ENCODE measurements around the gene TNFSF11. TPM values are rescaled to one million over a fixed set of nuclear protein-coding genes. Genes with fewer than 3 reads are reported as not detected.

TNFSF11 gene
- total RNA-seq, 2 experiments from 2014 or later, result 0.32 to 0.94 TPM

- H3K27me3 Mint-ChIP-seq (ENCODE audit: low read depth), result peaks cover 17% of the 10 kb centered on the region
- no peak for DNase-seq
- CTCF ChIA-PET, result interaction anchor here (0.6 to 2.0 kb wide), 3 partner anchors 12 to 78 kb away, joined by 3 to 6 read pairs (median 4); no protein-coding TSS in a partner anchor
Observed at GRCh38 chr13:42623916-42624315, 50.0 kb downstream of the TNFSF11 start.

GRCh38 chr13:42625611-42626010, 51.7 kb downstream of the TNFSF11 start:
- CTCF ChIA-PET, result no interaction called here
- H3K4me3 Mint-ChIP-seq, result no peak overlapping the region
- no peaks in the 10 kb centered on the region for H3K9me3 Mint-ChIP-seq (ENCODE audit: insufficient read depth)

More at GRCh38 chr13:42623916-42624315, 50.0 kb downstream of the TNFSF11 start:
- ATAC-seq, result no peak
- no peak overlapping the region for H3K27ac Mint-ChIP-seq
- H3K36me3 Mint-ChIP-seq (ENCODE audit: low read depth), result no peaks in the 10 kb centered on the region
- no peaks in the 10 kb centered on the region for H3K4me1 Mint-ChIP-seq (ENCODE audit: low read depth)
- no peak overlapping the region for H3K4me3 Mint-ChIP-seq
- no peaks in the 10 kb centered on the region for H3K9me3 Mint-ChIP-seq (ENCODE audit: insufficient read depth)
- POLR2A ChIA-PET, result no interaction called here

GRCh38 chr13:42626176-42626860, 52.4 kb downstream of the TNFSF11 start:
- CTCF ChIA-PET, result no interaction called here
- DNase-seq, result no peak
- Mint-ChIP-seq H3K4me3 (no peak overlapping the region), H3K27me3 (ENCODE audit: low read depth) (peaks cover 12% of the 10 kb centered on the region), H3K9me3 (ENCODE audit: insufficient read depth) (no peaks in the 10 kb centered on the region), H3K27ac (no peak overlapping the region), H3K4me1 (ENCODE audit: low read depth) (no peaks in the 10 kb centered on the region), H3K36me3 (ENCODE audit: low read depth) (no peaks in the 10 kb centered on the region)
- ATAC-seq, result no peak
- POLR2A ChIA-PET, result no interaction called here

More at GRCh38 chr13:42625611-42626010, 51.7 kb downstream of the TNFSF11 start:
- Mint-ChIP-seq H3K36me3 (ENCODE audit: low read depth) (no peaks in the 10 kb centered on the region), H3K4me1 (ENCODE audit: low read depth) (no peaks in the 10 kb centered on the region), H3K27me3 (ENCODE audit: low read depth) (peaks cover 14% of the 10 kb centered on the region), H3K27ac (no peak overlapping the region)
- ATAC-seq, result no peak
- no peak for DNase-seq
- POLR2A ChIA-PET, result no interaction called here

- no peak overlapping the region for H3K27ac Mint-ChIP-seq
- DNase-seq, result no peak
- no peak overlapping the region for H3K4me3 Mint-ChIP-seq
- no peaks in the 10 kb centered on the region for H3K4me1 Mint-ChIP-seq (ENCODE audit: low read depth)
- CTCF ChIA-PET, result interaction anchor here (1.0 kb wide), 1 partner anchor 35 kb away, joined by 3 read pairs; no protein-coding TSS in a partner anchor
- ATAC-seq, result no peak
- no peaks in the 10 kb centered on the region for H3K36me3 Mint-ChIP-seq (ENCODE audit: low read depth)
- no peaks in the 10 kb centered on the region for H3K9me3 Mint-ChIP-seq (ENCODE audit: insufficient read depth)
- H3K27me3 Mint-ChIP-seq (ENCODE audit: low read depth), result peaks cover 14% of the 10 kb centered on the region
- POLR2A ChIA-PET, result no interaction called here
Observed at GRCh38 chr13:42628666-42629065, 54.7 kb downstream of the TNFSF11 start.

- peaks cover 13% of the 10 kb centered on the region for H3K27me3 Mint-ChIP-seq (ENCODE audit: low read depth)
- DNase-seq (no peak), ATAC-seq (no peak)
- no peak overlapping the region for H3K27ac Mint-ChIP-seq
- H3K4me3 Mint-ChIP-seq, result no peak overlapping the region
- no peaks in the 10 kb centered on the region for H3K4me1 Mint-ChIP-seq (ENCODE audit: low read depth)
- ChIA-PET POLR2A (no interaction called here), CTCF (interaction anchor here (1.7 kb wide), 1 partner anchor 36 kb away, joined by 6 read pairs; no protein-coding TSS in a partner anchor)
- H3K9me3 Mint-ChIP-seq (ENCODE audit: insufficient read depth), result no peaks in the 10 kb centered on the region
- no peaks in the 10 kb centered on the region for H3K36me3 Mint-ChIP-seq (ENCODE audit: low read depth)
Observed at GRCh38 chr13:42631181-42631580, 57.2 kb downstream of the TNFSF11 start.

GRCh38 chr13:42633495-42633894, 59.5 kb downstream of the TNFSF11 start:
- H3K9me3 Mint-ChIP-seq (ENCODE audit: insufficient read depth), result no peaks in the 10 kb centered on the region
- no peak overlapping the region for H3K4me3 Mint-ChIP-seq
- no peak for DNase-seq
- H3K27ac Mint-ChIP-seq, result no peak overlapping the region
- H3K27me3 Mint-ChIP-seq (ENCODE audit: low read depth), result peaks cover 13% of the 10 kb centered on the region
- no peaks in the 10 kb centered on the region for H3K4me1 Mint-ChIP-seq (ENCODE audit: low read depth)
- POLR2A ChIA-PET, result no interaction called here
- CTCF ChIA-PET, result no interaction called here
- no peaks in the 10 kb centered on the region for H3K36me3 Mint-ChIP-seq (ENCODE audit: low read depth)
- ATAC-seq, result no peak

- H3K4me3 Mint-ChIP-seq, result no peak overlapping the region
- no peaks in the 10 kb centered on the region for H3K36me3 Mint-ChIP-seq (ENCODE audit: low read depth)
- no peak overlapping the region for H3K27ac Mint-ChIP-seq
- peaks cover 22% of the 10 kb centered on the region for H3K27me3 Mint-ChIP-seq (ENCODE audit: low read depth)
- ChIA-PET POLR2A (interaction anchor here (0.6 kb wide), 2 partner anchors 39 to 1713 kb away, joined by 3 read pairs; no protein-coding TSS in a partner anchor), CTCF (no interaction called here)
- DNase-seq (no peak), ATAC-seq (no peak)
- H3K4me1 Mint-ChIP-seq (ENCODE audit: low read depth), result no peaks in the 10 kb centered on the region
- no peaks in the 10 kb centered on the region for H3K9me3 Mint-ChIP-seq (ENCODE audit: insufficient read depth)
Observed at GRCh38 chr13:42638101-42638500, 64.1 kb downstream of the TNFSF11 start.

GRCh38 chr13:42638886-42639285, 64.9 kb downstream of the TNFSF11 start:
- DNase-seq (no peak), ATAC-seq (no peak)
- Mint-ChIP-seq H3K4me1 (ENCODE audit: low read depth) (no peaks in the 10 kb centered on the region), H3K27ac (no peak overlapping the region), H3K27me3 (ENCODE audit: low read depth) (peaks cover 17% of the 10 kb centered on the region), H3K36me3 (ENCODE audit: low read depth) (no peaks in the 10 kb centered on the region), H3K4me3 (no peak overlapping the region), H3K9me3 (ENCODE audit: insufficient read depth) (no peaks in the 10 kb centered on the region)
- CTCF ChIA-PET, result interaction anchor here (0.6 kb wide), 1 partner anchor 43 kb away, joined by 3 read pairs; no protein-coding TSS in a partner anchor
- POLR2A ChIA-PET, result interaction anchor here (0.6 kb wide), 1 partner anchor 1712 kb away, joined by 3 read pairs; no protein-coding TSS in a partner anchor

GRCh38 chr13:42643076-42643475, 69.1 kb downstream of the TNFSF11 start:
- Mint-ChIP-seq H3K9me3 (ENCODE audit: insufficient read depth) (no peaks in the 10 kb centered on the region), H3K27ac (no peak overlapping the region), H3K36me3 (ENCODE audit: low read depth) (no peaks in the 10 kb centered on the region), H3K27me3 (ENCODE audit: low read depth) (peaks cover 12% of the 10 kb centered on the region), H3K4me1 (ENCODE audit: low read depth) (no peaks in the 10 kb centered on the region), H3K4me3 (no peak overlapping the region)
- DNase-seq, result no peak
- ChIA-PET POLR2A (no interaction called here), CTCF (no interaction called here)
- ATAC-seq, result no peak

GRCh38 chr13:42644841-42645240, 70.9 kb downstream of the TNFSF11 start:
- no peak for DNase-seq
- ChIA-PET POLR2A (no interaction called here), CTCF (no interaction called here)
- no peak overlapping the region for H3K4me3 Mint-ChIP-seq
- H3K27ac Mint-ChIP-seq, result no peak overlapping the region
- H3K9me3 Mint-ChIP-seq (ENCODE audit: insufficient read depth), result no peaks in the 10 kb centered on the region
- peaks cover 23% of the 10 kb centered on the region for H3K27me3 Mint-ChIP-seq (ENCODE audit: low read depth)
- H3K36me3 Mint-ChIP-seq (ENCODE audit: low read depth), result no peaks in the 10 kb centered on the region
- ATAC-seq, result no peak
- no peaks in the 10 kb centered on the region for H3K4me1 Mint-ChIP-seq (ENCODE audit: low read depth)

GRCh38 chr13:42645717-42646116, 71.8 kb downstream of the TNFSF11 start:
- H3K9me3 Mint-ChIP-seq (ENCODE audit: insufficient read depth), result no peaks in the 10 kb centered on the region
- H3K4me1 Mint-ChIP-seq (ENCODE audit: low read depth), result no peaks in the 10 kb centered on the region
- H3K4me3 Mint-ChIP-seq, result no peak overlapping the region
- H3K27me3 Mint-ChIP-seq (ENCODE audit: low read depth), result peaks cover 23% of the 10 kb centered on the region
- ChIA-PET POLR2A (no interaction called here), CTCF (no interaction called here)
- DNase-seq (no peak), ATAC-seq (no peak)
- H3K36me3 Mint-ChIP-seq (ENCODE audit: low read depth), result no peaks in the 10 kb centered on the region
- no peak overlapping the region for H3K27ac Mint-ChIP-seq

- ATAC-seq, result no peak
- Mint-ChIP-seq H3K9me3 (ENCODE audit: insufficient read depth) (no peaks in the 10 kb centered on the region), H3K4me3 (no peak overlapping the region), H3K27ac (no peak overlapping the region), H3K36me3 (ENCODE audit: low read depth) (no peaks in the 10 kb centered on the region), H3K4me1 (ENCODE audit: low read depth) (no peaks in the 10 kb centered on the region), H3K27me3 (ENCODE audit: low read depth) (peaks cover 24% of the 10 kb centered on the region)
- ChIA-PET CTCF (no interaction called here), POLR2A (no interaction called here)
- no peak for DNase-seq
Observed at GRCh38 chr13:42649141-42649540, 75.2 kb downstream of the TNFSF11 start.

- ATAC-seq (no peak), DNase-seq (no peak)
- ChIA-PET CTCF (no interaction called here), POLR2A (no interaction called here)
- no peak overlapping the region for H3K4me3 Mint-ChIP-seq
- H3K4me1 Mint-ChIP-seq (ENCODE audit: low read depth), result no peaks in the 10 kb centered on the region
- no peak overlapping the region for H3K27ac Mint-ChIP-seq
- H3K36me3 Mint-ChIP-seq (ENCODE audit: low read depth), result no peaks in the 10 kb centered on the region
- H3K27me3 Mint-ChIP-seq (ENCODE audit: low read depth), result peaks cover 25% of the 10 kb centered on the region
- H3K9me3 Mint-ChIP-seq (ENCODE audit: insufficient read depth), result no peaks in the 10 kb centered on the region
Observed at GRCh38 chr13:42649831-42650230, 75.9 kb downstream of the TNFSF11 start.
